Activated B cell treated with CpG ODN at 0.5 μM for 24 hours (primary cell): Measurements from ENCODE around the gene GLB1L2. TPM values are rescaled to one million over a fixed set of nuclear protein-coding genes. Genes with fewer than 3 reads are reported as not detected.

Source experiments
- ATAC-seq: fragments of 200-7000 bp; cut with Tn5 transposase; one replicate; pipeline ENCODE4 v1.10.0; 2021; ENCODE audit warnings: low read depth, mild to moderate bottlenecking, moderate library complexity
- CTCF ChIA-PET: fragments of 350-600 bp; sonication (Branson Sonifier 250); formaldehyde crosslinking; loops from one replicate; lab custom pipeline; 2021; ENCODE audit warnings: antibody characterized with exemption; lab: Charles Lee
- POLR2A ChIA-PET: fragments of 350-600 bp; sonication (Branson Sonifier 250); formaldehyde crosslinking; loops from one replicate; lab custom pipeline; 2021; ENCODE audit warnings: antibody characterized with exemption; lab: Charles Lee
- DNase-seq: peaks from one replicate; pipeline ENCODE4 v3.0.0; 2022
- H3K27ac Mint-ChIP-seq: one replicate; pipeline ENCODE4 v1.8.0; 2020; ENCODE audit warnings: mixed read lengths
- H3K27me3 Mint-ChIP-seq: one replicate; pipeline ENCODE4 v1.8.0; 2021; ENCODE audit warnings: mixed read lengths
- H3K36me3 Mint-ChIP-seq: one replicate; pipeline ENCODE4 v1.8.0; 2021; ENCODE audit warnings: low read depth, mixed read lengths
- H3K4me1 Mint-ChIP-seq: one replicate; pipeline ENCODE4 v1.8.0; 2021; ENCODE audit warnings: mixed read lengths
- H3K4me3 Mint-ChIP-seq: one replicate; pipeline ENCODE4 v1.8.0; 2020; ENCODE audit warnings: mild to moderate bottlenecking, mixed read lengths
- H3K9me3 Mint-ChIP-seq: one replicate; pipeline ENCODE4 v1.8.0; 2020; ENCODE audit warnings: mixed read lengths
- CTCF ChIP-seq: fragments of 200-600 bp; IDR thresholded peaks from one replicate; pipeline ENCODE4 v1.8.0; 2022; ENCODE audit warnings: antibody characterized with exemption, mild to moderate bottlenecking
- intact Hi-C: fragments of 100-400 bp; cut with micrococcal nuclease; formaldehyde crosslinking; loops from one replicate; pipeline ENCODE4 v1.15.1; 2024
- total RNA-seq: library from RNA; stranded (reverse); gene quantifications from 2 replicates; pipeline ENCODE4 v1.2.3, GENCODE V29; 2022

GLB1L2 gene
- total RNA-seq, 1 donor from 2014 or later, result 0.33 TPM

- Mint-ChIP-seq H3K4me3 (no peak overlapping the region), H3K36me3 (no peaks in the 10 kb centered on the region), H3K27me3 (peaks cover 32% of the 10 kb centered on the region), H3K4me1 (peaks cover 12% of the 10 kb centered on the region), H3K9me3 (no peaks in the 10 kb centered on the region), H3K27ac (no peak overlapping the region)
- TF ChIP-seq CTCF, result no peak
- ChIA-PET CTCF (no interaction called here), POLR2A (no interaction called here)
- DNase-seq (no peak), ATAC-seq (no peak)
- intact Hi-C loops, result no loop called here
These were observed 86.4 kb downstream of the GLB1L2 start for GRCh38 chr11:134417871-134418840.

DNA sequence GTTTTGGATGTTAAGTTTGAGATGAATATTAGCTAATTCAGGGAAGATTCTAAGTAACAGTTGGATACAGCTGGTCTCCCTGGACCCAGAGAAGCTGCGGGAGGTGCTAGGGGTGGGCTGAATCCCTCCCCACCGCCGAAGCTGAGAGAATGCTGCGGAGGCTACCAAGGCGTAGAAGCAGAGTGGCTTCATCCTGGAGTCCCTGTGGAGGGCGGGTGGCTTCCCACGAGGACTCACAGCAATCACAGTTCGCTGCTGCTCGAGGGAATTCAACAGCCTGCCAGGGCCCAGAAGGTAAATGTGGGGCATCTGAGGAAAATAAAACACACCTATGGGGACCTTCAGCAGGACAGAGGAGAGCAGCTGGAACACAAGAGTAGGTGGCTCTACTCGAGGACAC is 91.3 kb downstream of the GLB1L2 start:
- Mint-ChIP-seq H3K9me3 (no peaks in the 10 kb centered on the region), H3K27ac (no peak overlapping the region), H3K4me3 (no peak overlapping the region), H3K36me3 (no peaks in the 10 kb centered on the region), H3K27me3 (peaks cover 3% of the 10 kb centered on the region), H3K4me1 (no peaks in the 10 kb centered on the region)
- ATAC-seq, result no peak
- intact Hi-C loops, result no loop called here
- CTCF ChIA-PET, result no interaction called here
- no peak for TF ChIP-seq CTCF
- POLR2A ChIA-PET, result no interaction called here
- DNase-seq, result no peak

- Mint-ChIP-seq H3K4me3 (no peak overlapping the region), H3K9me3 (no peaks in the 10 kb centered on the region), H3K27ac (no peak overlapping the region), H3K27me3 (peaks cover 2% of the 10 kb centered on the region), H3K4me1 (no peaks in the 10 kb centered on the region), H3K36me3 (no peaks in the 10 kb centered on the region)
- ATAC-seq (no peak), DNase-seq (no peak)
- TF ChIP-seq CTCF, result no peak
- intact Hi-C loops, result no loop called here
- ChIA-PET POLR2A (no interaction called here), CTCF (no interaction called here)
These were observed 93.6 kb downstream of the GLB1L2 start for GRCh38 chr11:134425413-134425812.

Other genes with a start within 250 kb of the GLB1L2 start
- gene NCAPD3, start 108.0 kb upstream of the GLB1L2 start, total RNA-seq, result 22.2 and 22.7 TPM in 2 replicates
- 8.9 and 11.4 TPM in 2 replicates for gene VPS26B, start 107.3 kb upstream of the GLB1L2 start, total RNA-seq
- gene THYN1, start 78.6 kb upstream of the GLB1L2 start, total RNA-seq, result 27.7 and 30.6 TPM in 2 replicates
- 20.1 and 23.1 TPM in 2 replicates for gene ACAD8, start 78.4 kb upstream of the GLB1L2 start, total RNA-seq
- gene GLB1L3, start 55.6 kb upstream of the GLB1L2 start, total RNA-seq, result not detected in 2 replicates
- gene B3GAT1, start 80.3 kb downstream of the GLB1L2 start, total RNA-seq, result not detected in 2 replicates